NCI-H2029 treated with DMSO at 0.1 percent for 48 hours (cell line): ENCODE measurements around the gene SHISA3.
"Not testable (repeated sequence)": the region's sequence is repeated elsewhere in the genome, so short reads cannot be mapped to it uniquely, and the experiment has no call there.

Experiments
- DNase-seq: peaks from one replicate; lab custom pipeline; 2025; lab: John Stamatoyannopoulos, UW

The SHISA3 gene

GRCh38 chr4:42396752-42397634 lies at the start of gene SHISA3:
TSS of gene SHISA3 (plus strand) at chr4:42397488. CDS start at chr4:42398057, 569 bp downstream.
- DNase-seq, result no peak

GRCh38 chr4:42348247-42348646 lies 49.0 kb upstream of the SHISA3 start:
- DNase-seq, result no peak

GRCh38 chr4:42348692-42349091 lies 48.6 kb upstream of the SHISA3 start:
- DNase-seq, result no peak

GRCh38 chr4:42350611-42351182 lies 46.6 kb upstream of the SHISA3 start:
- no peak for DNase-seq

- DNase-seq, result no peak
These were observed 45.2 kb upstream of the SHISA3 start for GRCh38 chr4:42352049-42352448.

GRCh38 chr4:42357325-42357724 lies 40.0 kb upstream of the SHISA3 start:
- no peak for DNase-seq

GRCh38 chr4:42359711-42360110 lies 37.6 kb upstream of the SHISA3 start:
- no peak for DNase-seq

GRCh38 chr4:42360256-42360669 lies 37.0 kb upstream of the SHISA3 start:
- no peak for DNase-seq

- DNase-seq, result no peak
These were observed 35.8 kb upstream of the SHISA3 start for GRCh38 chr4:42361456-42361855.

- no peak for DNase-seq
These were observed 34.7 kb upstream of the SHISA3 start for GRCh38 chr4:42362591-42362990.

- DNase-seq, result no peak
These were observed 33.7 kb upstream of the SHISA3 start for GRCh38 chr4:42363614-42364013.

- DNase-seq, result no peak
These were observed 32.8 kb upstream of the SHISA3 start for GRCh38 chr4:42364266-42365053.

- no peak for DNase-seq
These were observed 30.3 kb upstream of the SHISA3 start for GRCh38 chr4:42366959-42367358.

GRCh38 chr4:42369489-42369888 lies 27.8 kb upstream of the SHISA3 start:
- DNase-seq, result no peak

- DNase-seq, result peak; percentile 26
These were observed 25.7 kb upstream of the SHISA3 start for GRCh38 chr4:42371305-42372252.

GRCh38 chr4:42372303-42372702 lies 25.0 kb upstream of the SHISA3 start:
- DNase-seq, result not testable (repeated sequence)

GRCh38 chr4:42377497-42377896 lies 19.8 kb upstream of the SHISA3 start:
- DNase-seq, result no peak

- DNase-seq, result no peak
These were observed 15.6 kb upstream of the SHISA3 start for GRCh38 chr4:42381666-42382065.

- no peak for DNase-seq
These were observed 11.8 kb upstream of the SHISA3 start for GRCh38 chr4:42385516-42385915.

- no peak for DNase-seq
These were observed 6.5 kb upstream of the SHISA3 start for GRCh38 chr4:42390622-42391354.

- no peak for DNase-seq
These were observed 6.0 kb upstream of the SHISA3 start for GRCh38 chr4:42391355-42391664.
